HG02870 (cell line): ENCODE measurements around the gene MAPK13.
"Not testable (repeated sequence)": the region's sequence is repeated elsewhere in the genome, so short reads cannot be mapped to it uniquely, and the experiment has no call there.

ENCODE experiments used
- ATAC-seq: cut with Tn5 transposase; IDR thresholded peaks from one replicate; pipeline ENCODE4 v1.9.1; 2021; ENCODE audit warnings: mild to moderate bottlenecking, moderate library complexity; ENCODE audit not compliant: unreplicated experiment

MAPK13 gene

GRCh38 chr6:36129941-36130666 is at the start of gene MAPK13:
MAPK13 (plus strand) TSS chr6:36130513; CDS start chr6:36130583, 70 bp downstream.
- no peak for ATAC-seq

DNA sequence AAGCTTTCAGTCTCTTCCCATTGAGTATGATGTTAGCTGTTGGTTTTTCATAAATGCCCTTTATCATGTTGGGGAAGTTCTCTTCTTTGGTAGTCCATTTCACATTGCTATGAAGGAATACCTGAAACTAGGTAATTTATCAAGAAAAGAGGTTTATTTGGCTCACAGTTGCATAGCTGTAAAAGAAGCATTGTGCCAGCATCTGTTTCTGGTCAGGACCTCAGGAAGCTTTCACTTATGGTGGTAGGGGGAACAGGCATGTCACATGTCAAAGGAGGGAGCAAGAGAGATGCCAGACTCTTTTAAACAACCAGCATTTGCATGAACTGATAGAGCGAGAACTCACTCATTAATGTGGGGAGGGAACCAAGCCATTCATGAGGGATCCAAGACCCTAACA is 48.0 kb upstream of the MAPK13 start:
- no peak for ATAC-seq

GRCh38 chr6:36083446-36083845 is 46.9 kb upstream of the MAPK13 start:
- ATAC-seq, result no peak

DNA sequence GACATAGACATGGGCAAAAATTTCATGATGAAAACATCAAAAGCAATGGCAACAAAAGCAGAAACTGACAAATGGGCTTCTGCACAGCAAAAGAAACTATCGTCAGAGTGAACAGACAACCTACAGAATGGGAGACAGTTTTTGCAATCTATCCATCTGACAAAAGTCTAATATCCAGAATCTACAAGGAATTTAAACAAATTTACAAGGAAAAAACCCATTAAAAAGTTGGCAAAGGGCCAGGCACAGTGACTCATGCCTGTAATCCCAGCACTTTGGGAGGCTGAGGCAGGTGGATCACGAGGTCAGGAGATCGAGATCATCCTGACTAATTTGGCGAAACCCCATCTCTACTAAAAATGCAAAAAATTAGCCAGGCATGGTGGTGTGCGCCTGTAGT is 42.1 kb upstream of the MAPK13 start:
- ATAC-seq, result not testable (repeated sequence)

GRCh38 chr6:36089048-36089447 is 41.3 kb upstream of the MAPK13 start:
- ATAC-seq, result no peak

DNA sequence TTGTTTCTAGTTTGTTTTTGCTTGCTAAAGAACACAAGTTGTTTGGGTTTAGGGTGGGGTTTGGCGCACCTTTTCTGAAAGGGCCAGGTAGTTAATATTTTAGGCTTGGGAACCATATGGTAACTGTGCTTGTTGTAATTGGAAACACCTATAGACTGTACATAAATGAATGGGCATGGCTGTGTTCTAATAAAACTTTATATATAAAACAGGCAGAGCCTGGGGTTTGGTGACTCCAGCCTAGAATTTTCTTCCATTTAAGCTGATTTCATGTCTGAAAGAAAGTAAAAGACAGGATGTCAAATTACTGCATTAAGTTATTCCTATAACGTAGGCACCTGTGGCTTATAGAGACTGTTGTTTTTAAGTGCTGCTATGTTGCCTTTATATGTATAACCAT is 36.1 kb upstream of the MAPK13 start:
- ATAC-seq, result no peak

DNA sequence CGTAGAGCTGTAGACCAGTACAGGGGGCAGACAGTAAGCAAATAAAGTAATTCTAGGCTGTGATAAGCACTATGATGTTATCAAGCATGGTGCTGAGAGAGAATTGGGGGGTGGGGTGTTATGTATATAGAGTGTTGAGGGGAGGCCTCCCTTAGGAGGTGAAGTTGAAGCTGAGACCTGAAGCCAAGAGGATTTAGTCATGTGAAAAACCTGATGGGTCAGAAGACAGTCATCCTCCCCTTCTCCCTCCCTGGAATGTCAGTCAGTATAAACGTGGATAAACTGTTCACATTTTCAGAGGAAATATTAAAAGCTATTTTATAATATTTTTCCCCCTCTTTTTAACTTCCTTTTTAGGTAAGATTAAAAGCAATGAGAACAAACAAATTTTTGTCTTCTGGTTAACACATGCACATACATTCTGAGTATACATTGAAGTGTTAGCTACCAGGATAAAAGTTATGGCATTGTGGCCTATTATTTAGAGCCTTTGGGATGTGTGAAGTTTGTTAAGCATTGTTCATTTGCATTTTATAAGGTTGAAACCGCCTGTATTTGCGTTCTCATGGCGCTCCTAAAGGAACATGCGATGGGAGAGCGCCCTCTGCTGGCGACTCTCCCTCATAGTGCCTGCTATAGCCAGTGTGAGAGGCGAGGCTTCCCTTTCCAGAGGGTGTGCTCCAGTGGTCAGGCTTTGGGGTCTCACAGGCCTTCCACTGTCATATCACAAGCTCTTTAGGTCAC is 35.4 kb upstream of the MAPK13 start:
- ATAC-seq, result no peak

GRCh38 chr6:36095497-36096391 is 34.6 kb upstream of the MAPK13 start:
- no peak for ATAC-seq

DNA sequence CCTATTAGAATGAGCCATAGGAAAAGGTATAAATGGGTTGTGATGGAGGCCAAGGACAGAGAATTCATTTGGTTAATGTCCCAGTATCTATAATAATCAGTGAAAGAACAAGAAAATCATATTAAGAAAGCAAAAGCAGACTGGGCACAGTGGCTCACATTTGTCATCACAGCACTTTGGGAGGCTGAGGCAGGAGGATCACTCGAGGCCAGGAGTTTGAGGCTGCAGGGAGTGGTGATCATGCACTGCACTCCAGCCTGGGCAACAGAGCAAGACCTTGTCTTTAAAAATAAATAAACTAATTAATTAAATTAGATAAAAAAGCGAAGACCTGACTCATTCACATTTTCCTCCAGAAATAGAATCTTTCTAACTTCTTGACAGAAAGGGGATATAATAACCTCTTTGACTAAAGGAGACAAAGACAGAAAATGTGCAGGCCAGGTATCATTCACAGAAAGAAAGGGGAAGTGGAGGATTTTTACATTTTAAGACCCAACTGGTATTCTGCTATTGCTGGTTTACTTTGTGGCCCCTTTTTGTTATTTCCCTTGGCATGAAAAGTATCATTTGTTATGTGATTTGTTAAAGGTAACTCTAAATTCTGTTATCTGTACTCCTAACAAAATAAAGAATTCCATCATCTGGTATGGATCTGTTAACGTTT is 31.9 kb upstream of the MAPK13 start:
- ATAC-seq, result no peak

DNA sequence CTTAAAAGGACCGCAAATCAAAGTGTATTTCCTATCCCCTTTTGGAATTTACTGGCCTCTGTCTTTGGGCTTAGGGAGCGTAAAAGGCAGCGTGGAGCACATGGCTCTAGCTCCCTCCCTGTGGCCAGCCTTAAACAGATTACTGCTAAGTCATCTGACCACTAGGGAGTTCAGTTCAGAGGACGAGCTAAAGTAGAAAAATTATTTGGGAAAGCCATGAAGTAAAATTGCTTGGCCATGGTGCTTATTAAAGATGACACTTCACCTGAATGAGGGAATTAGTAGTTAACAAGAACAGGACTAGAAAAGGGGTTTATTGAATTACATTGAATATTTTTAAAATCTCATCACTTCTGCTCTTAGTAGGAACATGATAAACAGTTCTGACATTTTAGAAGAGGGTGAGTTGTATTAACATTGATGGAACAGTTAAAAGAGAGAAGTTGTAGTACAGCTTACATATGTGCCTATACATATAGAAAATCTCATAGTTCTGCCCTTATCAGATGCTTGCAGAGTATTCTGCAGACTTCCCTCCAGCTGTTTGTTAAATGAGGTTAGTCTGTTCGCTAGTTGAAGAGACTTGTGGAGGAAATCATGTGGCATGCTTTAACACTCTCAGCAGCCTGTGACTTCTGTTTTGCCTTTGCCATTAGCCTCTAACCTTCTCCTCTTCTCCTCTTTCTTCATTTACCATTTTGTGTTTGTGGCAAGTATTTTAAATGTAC is 31.2 kb upstream of the MAPK13 start:
- ATAC-seq, result no peak

- ATAC-seq, result no peak
These were observed 30.3 kb upstream of the MAPK13 start for GRCh38 chr6:36099869-36100483.

DNA sequence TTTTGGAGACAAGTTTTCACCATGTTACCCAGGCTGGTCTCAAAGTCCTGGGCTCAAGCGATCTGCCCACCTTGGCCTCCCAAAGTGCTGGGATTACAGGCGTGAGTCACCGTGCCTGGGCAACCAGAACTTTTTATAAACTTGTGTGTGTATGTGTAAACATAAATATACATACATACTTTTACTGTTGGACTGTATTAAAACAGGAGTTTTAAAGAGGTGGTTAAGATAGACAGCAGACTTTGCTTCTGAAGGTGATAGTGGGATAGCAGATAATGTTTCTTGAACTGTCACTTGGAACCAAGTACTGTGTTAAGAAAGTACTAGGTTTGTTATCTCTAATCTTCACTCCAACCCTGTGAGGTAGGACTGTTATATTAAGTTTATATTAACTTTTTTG is 28.6 kb upstream of the MAPK13 start:
- ATAC-seq, result no peak

- no peak for ATAC-seq
These were observed 27.5 kb upstream of the MAPK13 start for GRCh38 chr6:36102853-36103252.

DNA sequence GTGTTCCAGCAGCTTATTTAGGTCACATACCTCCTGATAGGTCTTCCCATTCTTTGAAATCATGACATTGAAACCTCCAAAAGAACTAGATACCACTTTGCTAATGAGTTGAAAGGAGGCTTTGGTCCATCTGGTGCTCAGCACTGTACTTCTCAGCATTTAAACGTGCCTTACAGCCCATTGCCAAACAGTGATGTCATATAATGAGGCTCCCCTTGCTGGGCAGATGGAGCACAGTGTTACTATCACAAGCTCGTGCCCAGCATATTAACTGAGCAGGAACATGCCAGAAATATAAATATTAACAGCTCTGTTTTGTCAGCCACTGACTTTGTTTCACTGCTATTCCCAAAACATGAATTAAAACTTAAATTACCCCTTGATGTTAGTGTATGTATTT is 25.5 kb upstream of the MAPK13 start:
- ATAC-seq, result no peak

- ATAC-seq, result no peak
These were observed 21.2 kb upstream of the MAPK13 start for GRCh38 chr6:36109092-36109491.

GRCh38 chr6:36110050-36110449 is 20.3 kb upstream of the MAPK13 start:
- no peak for ATAC-seq

DNA sequence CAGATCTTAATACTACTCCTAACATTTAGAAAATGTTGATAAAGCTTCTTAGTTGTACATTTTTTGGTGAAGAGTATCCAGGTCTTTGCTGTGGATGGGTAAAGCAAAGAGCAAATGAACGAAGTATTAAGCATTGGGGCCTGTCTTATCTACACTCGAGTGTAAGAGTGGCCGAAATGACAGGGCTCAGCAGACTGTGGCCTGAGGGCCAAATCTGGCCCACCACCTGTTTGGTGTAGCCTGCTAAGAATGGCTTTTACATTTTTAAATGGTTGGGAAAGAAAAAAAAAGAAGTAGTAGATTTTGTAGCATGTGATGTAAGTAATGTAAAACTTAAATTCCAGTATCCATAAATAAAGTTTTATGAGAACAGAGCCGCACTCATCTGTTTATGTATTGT is 19.4 kb upstream of the MAPK13 start:
- ATAC-seq, result no peak

DNA sequence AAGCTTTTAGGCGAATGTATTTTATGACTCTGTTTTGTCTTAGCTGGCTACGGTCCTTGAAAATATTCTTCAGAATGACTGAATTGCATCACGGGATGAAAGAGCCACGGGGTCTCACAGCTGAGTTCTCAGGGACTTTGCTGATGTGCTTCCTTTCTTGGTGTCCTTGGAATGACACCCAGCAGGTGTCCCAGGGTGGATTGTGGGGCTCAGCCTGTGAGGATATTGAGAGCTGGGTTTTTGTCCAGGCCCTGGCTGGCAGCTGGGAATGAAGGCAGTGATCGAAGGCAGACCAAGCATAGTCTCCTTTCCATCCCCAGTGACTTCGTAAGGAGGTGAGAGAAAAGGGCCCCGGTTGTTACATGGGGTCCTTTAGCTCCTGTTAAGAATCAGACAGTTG is 18.8 kb upstream of the MAPK13 start:
- ATAC-seq, result no peak

GRCh38 chr6:36113049-36113448 is 17.3 kb upstream of the MAPK13 start:
- no peak for ATAC-seq

DNA sequence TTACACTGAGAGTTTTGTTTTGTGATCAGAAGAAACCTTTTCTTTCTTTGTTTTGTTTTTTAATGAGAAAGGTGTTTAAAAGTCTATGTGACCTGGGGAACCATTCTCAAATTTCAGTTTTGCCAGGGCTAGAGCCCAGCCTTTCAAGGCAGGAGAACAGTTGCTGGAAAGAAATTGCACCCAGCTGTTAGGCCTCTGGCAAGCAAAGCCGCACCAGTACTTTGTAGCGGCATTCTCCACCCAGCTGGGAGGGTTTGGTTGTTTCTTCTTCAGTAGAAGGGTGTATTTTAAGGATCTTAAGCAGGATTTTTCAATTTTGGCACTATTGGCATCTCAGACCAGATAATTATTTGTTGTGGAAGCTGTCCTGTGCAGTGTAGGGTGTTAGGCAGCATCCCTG is 16.6 kb upstream of the MAPK13 start:
- no peak for ATAC-seq
